DMS153 (cell line): ENCODE results near the gene NRCAM.
A peak's percentile ranks its signal among the peaks of the same experiment; 100 is the strongest.

ENCODE experiments used
- DNase-seq: peaks from one replicate; lab custom pipeline; 2025; lab: John Stamatoyannopoulos, UW

The NRCAM gene

GRCh38 chr7:108203537-108203936 is 252.7 kb downstream of the NRCAM start:
- no peak for DNase-seq

GRCh38 chr7:108202743-108203142 is 253.5 kb downstream of the NRCAM start:
- DNase-seq = no peak

- DNase-seq = peak; percentile 26
Measured at GRCh38 chr7:108201766-108202165, 254.5 kb downstream of the NRCAM start.

- DNase-seq = no peak
Measured at GRCh38 chr7:108200326-108200725, 255.9 kb downstream of the NRCAM start.

- DNase-seq = no peak
Measured at GRCh38 chr7:108197371-108198091, 258.7 kb downstream of the NRCAM start.

- no peak for DNase-seq
Measured at GRCh38 chr7:108196004-108196403, 260.2 kb downstream of the NRCAM start.

- peak; percentile 35 for DNase-seq
Measured at GRCh38 chr7:108193594-108194498, 262.4 kb downstream of the NRCAM start.

GRCh38 chr7:108190891-108191290 is 265.3 kb downstream of the NRCAM start:
- no peak for DNase-seq

- no peak for DNase-seq
Measured at GRCh38 chr7:108189733-108190388, 266.4 kb downstream of the NRCAM start.

- no peak for DNase-seq
Measured at GRCh38 chr7:108188724-108189123, 267.5 kb downstream of the NRCAM start.

- no peak for DNase-seq
Measured at GRCh38 chr7:108181073-108181985, 274.9 kb downstream of the NRCAM start.

GRCh38 chr7:108178398-108178797 is 277.8 kb downstream of the NRCAM start:
- peak; percentile 97 for DNase-seq

GRCh38 chr7:108171164-108171563 is 285.1 kb downstream of the NRCAM start:
- no peak for DNase-seq

GRCh38 chr7:108170251-108170650 is 286.0 kb downstream of the NRCAM start:
- no peak for DNase-seq

GRCh38 chr7:108167460-108167859 is 288.8 kb downstream of the NRCAM start:
- no peak for DNase-seq

GRCh38 chr7:108166687-108167086 is 289.5 kb downstream of the NRCAM start:
- DNase-seq = peak; percentile 13

- no peak for DNase-seq
Measured at GRCh38 chr7:108165723-108166122, 290.5 kb downstream of the NRCAM start.

GRCh38 chr7:108164946-108165345 is 291.3 kb downstream of the NRCAM start:
- DNase-seq = no peak

- no peak for DNase-seq
Measured at GRCh38 chr7:108164342-108164741, 291.9 kb downstream of the NRCAM start.

GRCh38 chr7:108158776-108159175 is 297.5 kb downstream of the NRCAM start:
- DNase-seq = no peak

GRCh38 chr7:108157606-108158335 is 298.5 kb downstream of the NRCAM start:
- no peak for DNase-seq
